Mesangial cell (primary cell): ENCODE data around the gene PTCHD4. TPM values are rescaled to one million over a fixed set of nuclear protein-coding genes. Genes with fewer than 3 reads are reported as not detected.

Experiments used
- total RNA-seq: library from RNA; depleted of rRNA; stranded (reverse); fragments of >200 nt; gene quantifications from 2 replicates; pipeline ENCODE4 v1.2.3, GENCODE V29; 2015

The PTCHD4 gene
- total RNA-seq: 0.33 and 1.8 TPM in 2 replicates

GRCh38 chr6:48111143-48111506, at the start of gene PTCHD4:
TSS of gene PTCHD4 (minus strand) at chr6:48111197. CDS start at chr6:48068957, 42,240 bp downstream.

